Ascending aorta (tissue), 2 donors: ENCODE data around the gene GPC3. TPM values are rescaled to one million over a fixed set of nuclear protein-coding genes. Genes with fewer than 3 reads are reported as not detected.

Experiments
- DNase-seq, 2 donors: peaks; one replicate each; pipeline ENCODE4 v3.0.0-alpha.2; 2019; ENCODE audit warnings: low spot score in 2 of 2
- H3K27ac ChIP-seq, 2 donors: fragments of 200-600 bp; sonication (generic); one replicate each; pipeline ENCODE4 v1.5.1; 2016 to 2017; ENCODE audit warnings: mild to moderate bottlenecking in 1 of 2
- H3K27me3 ChIP-seq: fragments of 200-600 bp; sonication (generic); one replicate; pipeline ENCODE4 v1.5.1; 2017
- H3K36me3 ChIP-seq, 2 donors: fragments of 200-600 bp; sonication (generic); one replicate each; pipeline ENCODE4 v1.5.1; 2016
- H3K4me1 ChIP-seq, 2 donors: fragments of 200-600 bp; sonication (generic); one replicate each; pipeline ENCODE4 v1.5.1; 2016 to 2017; ENCODE audit warnings: mild to moderate bottlenecking in 1 of 2
- H3K4me3 ChIP-seq, 2 donors: fragments of 200-600 bp; sonication (generic); one replicate each; pipeline ENCODE4 v1.5.1; 2016 to 2017; ENCODE audit warnings: mild to moderate bottlenecking in 1 of 2
- H3K9me3 ChIP-seq, 2 donors: fragments of 200-600 bp; sonication (generic); one replicate each; pipeline ENCODE4 v1.5.1; 2016
- intact Hi-C: fragments of 100-400 bp; cut with DNase I; formaldehyde crosslinking; loops from one replicate; pipeline ENCODE4 v1.15.1; 2023
- total RNA-seq: library from RNA; depleted of rRNA; stranded (reverse); fragments of >200 nt; gene quantifications from one replicate; pipeline ENCODE4 v1.1.0, GENCODE V29; 2016
- TF ChIP-seq, protein P1 (sequence below), 3 experiments: fragments of 200-600 bp in 2 of 3; fragments of 450-650 bp in 1 of 3; sonication (generic) in 2 of 3; IDR thresholded peaks; one replicate each; pipeline ENCODE4 v1.5.1; 2016 to 2019; ENCODE audit warnings: antibody characterized with exemption in 3 of 3, mild to moderate bottlenecking in 1 of 3, moderate library complexity in 1 of 3

GPC3 gene
- total RNA-seq, 1 donor from 2014 or later, result 0.75 TPM

GRCh38 chrX:133709501-133709900, 275.9 kb downstream of the GPC3 start:
- H3K9me3 ChIP-seq, result no peaks in the 10 kb centered on the region
- TF ChIP-seq, protein P1, sequence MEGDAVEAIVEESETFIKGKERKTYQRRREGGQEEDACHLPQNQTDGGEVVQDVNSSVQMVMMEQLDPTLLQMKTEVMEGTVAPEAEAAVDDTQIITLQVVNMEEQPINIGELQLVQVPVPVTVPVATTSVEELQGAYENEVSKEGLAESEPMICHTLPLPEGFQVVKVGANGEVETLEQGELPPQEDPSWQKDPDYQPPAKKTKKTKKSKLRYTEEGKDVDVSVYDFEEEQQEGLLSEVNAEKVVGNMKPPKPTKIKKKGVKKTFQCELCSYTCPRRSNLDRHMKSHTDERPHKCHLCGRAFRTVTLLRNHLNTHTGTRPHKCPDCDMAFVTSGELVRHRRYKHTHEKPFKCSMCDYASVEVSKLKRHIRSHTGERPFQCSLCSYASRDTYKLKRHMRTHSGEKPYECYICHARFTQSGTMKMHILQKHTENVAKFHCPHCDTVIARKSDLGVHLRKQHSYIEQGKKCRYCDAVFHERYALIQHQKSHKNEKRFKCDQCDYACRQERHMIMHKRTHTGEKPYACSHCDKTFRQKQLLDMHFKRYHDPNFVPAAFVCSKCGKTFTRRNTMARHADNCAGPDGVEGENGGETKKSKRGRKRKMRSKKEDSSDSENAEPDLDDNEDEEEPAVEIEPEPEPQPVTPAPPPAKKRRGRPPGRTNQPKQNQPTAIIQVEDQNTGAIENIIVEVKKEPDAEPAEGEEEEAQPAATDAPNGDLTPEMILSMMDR (IDR thresholded peaks at IDR 0.05), result no peak
- no peak for DNase-seq
- no peaks in the 10 kb centered on the region for H3K4me1 ChIP-seq
- H3K27me3 ChIP-seq, result no peaks in the 10 kb centered on the region
- no peak overlapping the region for H3K27ac ChIP-seq
- intact Hi-C loops, result no loop called here
- no peaks in the 10 kb centered on the region for H3K36me3 ChIP-seq
- H3K4me3 ChIP-seq, result no peak overlapping the region

- no peak overlapping the region for H3K4me3 ChIP-seq
- H3K27ac ChIP-seq, result no peak overlapping the region
- no peaks in the 10 kb centered on the region for H3K9me3 ChIP-seq
- no peaks in the 10 kb centered on the region for H3K36me3 ChIP-seq
- TF ChIP-seq, protein P1 (IDR thresholded peaks at IDR 0.05), result no peak
- intact Hi-C loops, result no loop called here
- H3K27me3 ChIP-seq, result no peaks in the 10 kb centered on the region
- H3K4me1 ChIP-seq, result no peaks in the 10 kb centered on the region
- no peak for DNase-seq
Measured at GRCh38 chrX:133706890-133707289, 278.5 kb downstream of the GPC3 start.

GRCh38 chrX:133702230-133702629, 283.2 kb downstream of the GPC3 start:
- Histone ChIP-seq H3K27me3 (no peaks in the 10 kb centered on the region), H3K4me1 (no peaks in the 10 kb centered on the region), H3K36me3 (no peaks in the 10 kb centered on the region), H3K27ac (no peak overlapping the region), H3K9me3 (no peaks in the 10 kb centered on the region), H3K4me3 (no peak overlapping the region)
- intact Hi-C loops, result no loop called here
- no peak for DNase-seq
- TF ChIP-seq, protein P1 (IDR thresholded peaks at IDR 0.05), result no peak

GRCh38 chrX:133699023-133699728, 286.2 kb downstream of the GPC3 start:
- Histone ChIP-seq H3K27me3 (no peaks in the 10 kb centered on the region), H3K27ac (no peak overlapping the region), H3K9me3 (no peaks in the 10 kb centered on the region), H3K36me3 (no peaks in the 10 kb centered on the region), H3K4me1 (no peaks in the 10 kb centered on the region), H3K4me3 (no peak overlapping the region)
- TF ChIP-seq, protein P1 (IDR thresholded peaks at IDR 0.05), result no peak
- no peak for DNase-seq
- intact Hi-C loops, result no loop called here

DNA sequence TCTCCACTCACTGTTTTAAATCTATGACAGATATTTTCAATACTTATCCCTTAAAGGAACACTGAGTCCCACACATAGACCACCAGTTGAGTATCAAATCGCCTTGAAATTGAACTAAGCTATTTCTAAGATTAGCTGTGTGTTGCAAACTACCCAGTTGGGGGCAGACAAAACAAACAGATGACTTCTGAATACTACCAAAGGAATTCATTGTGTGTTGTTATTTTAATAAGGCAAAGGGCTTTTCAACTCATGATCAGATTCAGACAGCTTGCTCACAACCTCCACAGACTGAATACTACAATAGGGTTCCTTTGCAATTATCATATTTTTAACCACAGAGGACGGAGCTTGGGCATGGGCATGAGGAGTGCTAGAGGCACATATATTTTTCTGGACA, 287.1 kb downstream of the GPC3 start:
- no peak for DNase-seq
- intact Hi-C loops, result no loop called here

More for the DNA sequence above, 287.1 kb downstream of the GPC3 start:
- TF ChIP-seq, protein P1 (IDR thresholded peaks at IDR 0.05), result no peak
- no peaks in the 10 kb centered on the region for H3K27me3 ChIP-seq
- no peak overlapping the region for H3K27ac ChIP-seq
- no peaks in the 10 kb centered on the region for H3K9me3 ChIP-seq
- no peaks in the 10 kb centered on the region for H3K36me3 ChIP-seq
- H3K4me1 ChIP-seq, result no peaks in the 10 kb centered on the region
- no peak overlapping the region for H3K4me3 ChIP-seq
